ENCODE measurements around the gene NYAP2.

The NYAP2 gene

DNA sequence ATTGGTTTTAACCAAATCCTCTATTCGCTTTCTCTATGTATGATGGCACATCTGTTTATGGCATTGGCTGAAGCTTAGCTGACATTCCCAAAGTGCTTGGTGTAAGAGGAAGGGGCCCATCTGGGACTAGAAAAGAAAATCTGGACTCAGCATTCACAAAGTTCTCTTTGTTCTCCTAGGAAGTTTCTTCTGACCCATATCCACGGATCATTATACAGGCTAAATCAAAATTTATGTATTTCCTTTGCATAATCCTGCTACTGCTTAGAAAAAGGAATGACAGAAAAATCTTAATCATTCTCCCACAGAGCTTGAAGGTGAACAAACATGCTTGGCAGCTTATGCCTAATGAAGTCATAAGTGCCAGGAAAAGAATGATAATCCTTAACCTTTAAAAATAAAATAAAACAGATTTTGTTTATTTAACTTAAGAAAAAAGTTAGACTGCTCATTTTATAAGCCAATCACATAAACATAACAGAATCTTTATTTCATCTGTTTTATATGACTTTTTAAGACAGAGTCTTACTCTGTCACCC is 88.4 kb downstream of the NYAP2 start:
- no peak for DNase-seq

GRCh38 chr2:225488743-225489142 is 89.2 kb downstream of the NYAP2 start:
- no peak for DNase-seq

DNA sequence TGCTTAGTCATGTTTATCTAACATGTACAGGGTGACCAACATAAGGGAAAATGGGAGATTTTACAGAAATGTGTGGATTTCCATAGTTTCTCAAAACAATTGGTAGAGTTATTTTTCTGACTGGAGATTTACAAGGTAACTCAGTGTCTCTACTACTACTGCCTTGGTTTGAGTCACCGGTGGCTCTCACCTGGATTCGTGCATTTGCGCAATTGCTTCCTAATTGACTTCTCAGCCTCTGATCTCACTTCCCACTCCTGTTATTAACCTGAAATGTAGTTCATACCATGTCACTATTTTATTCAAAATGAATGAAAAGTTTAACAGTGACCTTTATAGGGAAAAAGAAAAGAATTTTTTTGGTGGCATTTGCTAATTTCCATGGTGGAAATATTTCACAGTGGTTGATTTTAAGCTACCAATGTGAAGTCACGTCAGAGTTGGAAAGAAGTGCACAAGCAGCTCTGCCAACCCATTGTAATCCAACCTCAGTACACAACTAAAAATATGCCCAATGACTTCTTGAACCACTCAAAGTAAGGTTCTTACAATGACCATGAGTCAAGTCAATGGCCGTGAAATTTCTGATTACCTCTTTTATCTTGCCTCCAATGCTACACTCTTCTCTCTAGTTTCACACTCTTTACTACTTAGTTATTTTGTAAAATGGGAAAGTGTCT is 94.0 kb downstream of the NYAP2 start:
- DNase-seq: no peak

DNA sequence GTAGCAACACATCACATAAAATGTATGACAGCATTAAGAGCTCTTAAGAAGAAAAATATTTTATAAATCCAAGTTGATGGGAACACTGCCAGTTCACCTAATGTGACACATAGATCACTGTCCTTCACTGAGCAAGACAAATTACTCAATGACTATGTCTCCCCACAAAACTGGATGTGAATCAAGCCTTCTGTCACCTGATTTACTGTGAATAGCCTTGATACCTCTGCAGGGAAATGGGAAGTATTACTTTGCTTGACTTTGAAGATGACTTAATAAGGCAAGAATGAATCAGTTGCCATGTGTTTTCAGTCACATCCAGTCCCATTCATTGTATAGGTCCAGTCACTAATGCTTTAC is 94.6 kb downstream of the NYAP2 start:
- DNase-seq: no peak

DNA sequence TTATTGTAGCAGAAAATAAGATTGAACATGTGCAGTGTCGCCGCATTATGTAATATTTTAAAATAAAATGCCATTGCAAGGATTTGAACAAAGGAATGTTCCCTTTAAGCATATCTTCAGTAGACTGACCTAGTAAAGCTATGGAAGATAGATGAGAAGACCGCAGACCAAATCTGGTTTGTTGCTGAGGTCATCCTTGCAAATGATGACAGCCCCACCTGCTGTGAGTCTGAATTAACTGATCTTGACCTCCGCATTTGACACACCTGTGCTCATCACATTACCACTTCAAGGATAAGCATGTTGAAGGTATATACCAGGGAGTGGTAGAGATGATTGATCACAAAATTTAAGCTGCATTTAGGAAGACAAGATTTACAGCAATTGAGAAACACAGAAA is 96.2 kb downstream of the NYAP2 start:
- no peak for DNase-seq

- DNase-seq: no peak
Measured at GRCh38 chr2:225496568-225496967, 97.1 kb downstream of the NYAP2 start.

DNA sequence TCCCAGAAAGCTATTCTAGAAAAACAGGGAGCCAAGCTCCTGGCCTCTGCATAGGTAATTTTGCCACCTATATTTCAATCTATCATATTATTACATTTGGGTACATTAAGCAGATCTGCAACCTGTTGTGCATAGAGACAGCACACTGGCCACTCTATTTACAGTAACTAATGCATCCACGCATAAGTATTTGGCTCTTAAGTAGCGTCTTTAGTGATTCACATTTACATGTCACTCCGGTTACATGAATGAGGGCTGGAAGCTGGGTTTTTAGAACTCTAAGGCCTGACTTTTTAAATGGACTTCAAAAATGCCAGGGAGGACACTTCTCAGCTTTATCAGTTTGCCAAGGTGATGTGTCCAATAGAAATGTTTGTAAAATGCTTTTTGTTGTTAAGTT is 97.7 kb downstream of the NYAP2 start:
- DNase-seq: no peak

GRCh38 chr2:225501022-225501421 is 101.5 kb downstream of the NYAP2 start:
- no peak for DNase-seq

DNA sequence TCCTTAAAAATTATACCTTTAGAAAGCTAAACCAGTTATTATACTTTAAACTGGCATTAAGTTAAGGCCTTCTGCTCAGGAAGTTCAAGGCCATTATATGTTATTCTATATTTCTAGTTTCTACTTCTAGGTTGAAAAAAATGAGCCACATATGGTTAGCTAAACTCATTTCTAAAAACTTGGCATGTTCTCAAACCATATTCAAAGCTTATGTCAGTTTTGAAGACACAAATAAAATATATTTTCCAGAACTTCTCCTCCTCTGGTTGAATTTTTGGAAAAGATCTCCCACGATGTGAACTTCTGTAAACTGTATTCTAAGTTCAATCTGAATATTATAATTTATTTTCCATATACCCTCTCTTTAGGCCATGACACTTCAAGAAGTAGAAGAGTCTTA is 103.5 kb downstream of the NYAP2 start:
- no peak for DNase-seq

DNA sequence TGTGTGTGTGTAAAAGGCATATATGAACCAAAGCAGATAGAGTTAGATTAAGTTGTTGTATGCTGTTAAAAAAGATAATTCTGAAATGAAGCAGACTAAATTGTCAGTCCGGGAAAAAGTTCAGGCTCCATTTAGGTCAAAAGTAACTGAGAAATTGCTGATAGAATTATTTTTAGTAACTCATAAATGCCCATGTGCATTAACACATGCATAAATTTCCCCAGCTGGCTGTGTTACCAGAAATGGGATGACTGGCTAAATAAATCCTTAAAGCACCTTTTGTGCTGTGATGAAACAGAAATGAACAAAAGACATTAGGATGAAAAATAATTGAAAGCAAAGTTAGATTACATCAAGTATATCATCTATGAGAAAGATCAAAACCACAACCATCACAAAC is 111.3 kb downstream of the NYAP2 start:
- DNase-seq: no peak

GRCh38 chr2:225512469-225512868 is 113.0 kb downstream of the NYAP2 start:
- DNase-seq: no peak

- DNase-seq: no peak
Measured at GRCh38 chr2:225512876-225513540, 113.5 kb downstream of the NYAP2 start.

- DNase-seq: no peak
Measured at GRCh38 chr2:225515033-225515432, 115.5 kb downstream of the NYAP2 start.

DNA sequence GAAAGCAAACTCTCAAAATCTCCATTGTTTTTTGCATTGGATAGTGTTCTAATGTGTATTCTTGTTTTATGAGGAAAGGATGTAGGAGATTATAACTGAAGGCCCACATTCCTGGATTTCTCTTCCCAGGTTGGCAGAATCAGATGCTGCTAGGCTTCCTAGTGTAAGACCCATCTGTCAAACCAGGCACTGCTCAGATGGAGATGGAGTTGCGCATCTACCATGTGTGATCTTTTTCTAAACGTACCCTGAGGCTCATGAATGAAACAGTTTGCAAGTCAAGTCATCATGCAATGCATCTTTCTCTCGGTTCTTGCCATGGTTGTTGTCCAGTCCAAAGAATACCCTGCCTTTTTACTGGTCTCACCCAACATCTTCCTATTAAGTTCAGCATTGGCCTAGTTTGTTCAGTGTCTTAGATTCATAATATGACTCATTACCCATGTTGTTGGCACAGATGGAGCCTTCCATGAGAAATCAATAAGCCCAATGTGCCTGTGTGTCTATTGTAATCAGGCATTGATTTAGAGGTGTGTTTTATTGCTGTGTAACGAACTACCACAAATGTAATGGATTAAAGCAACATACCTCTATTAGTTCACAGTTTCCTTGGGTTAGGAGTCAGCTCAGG is 127.4 kb downstream of the NYAP2 start:
- no peak for DNase-seq

DNA sequence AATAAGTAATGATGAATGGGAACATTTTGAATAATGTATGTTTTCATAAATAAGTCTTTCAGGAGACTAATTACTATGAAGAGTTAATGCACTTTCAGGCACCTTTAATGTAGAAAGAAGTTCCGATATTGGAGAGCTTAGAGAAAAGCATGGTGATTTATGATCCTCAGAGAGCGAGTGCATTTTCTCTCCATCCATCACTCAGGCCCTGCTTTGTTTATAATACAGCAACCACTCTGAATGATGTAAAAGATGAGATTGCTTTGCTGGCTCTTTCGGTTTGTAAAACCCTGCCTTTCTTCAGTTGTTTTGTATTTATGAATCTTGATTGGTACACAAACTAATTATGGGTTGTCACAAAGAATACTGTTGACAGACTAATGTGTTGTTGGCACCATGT is 132.0 kb downstream of the NYAP2 start:
- DNase-seq: no peak

DNA sequence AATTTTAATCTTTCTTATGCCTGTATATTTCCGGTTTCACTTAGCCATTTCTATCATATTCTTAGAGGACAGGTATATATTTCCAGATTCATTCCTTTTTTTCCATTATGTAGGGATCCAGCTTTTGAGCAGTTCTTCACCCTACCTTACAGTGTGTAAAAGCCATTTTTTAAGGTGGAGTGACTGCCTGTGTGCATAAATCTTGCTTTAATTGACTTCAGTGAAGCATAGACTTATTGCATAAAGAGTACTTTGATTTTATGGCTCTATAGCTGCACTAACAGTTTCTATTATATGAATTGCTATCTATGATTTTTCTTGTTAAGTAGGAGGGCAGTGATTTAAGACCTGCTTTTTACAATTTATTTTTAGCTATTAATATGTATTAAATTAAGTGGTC is 132.6 kb downstream of the NYAP2 start:
- no peak for DNase-seq

- no peak for DNase-seq
Measured at GRCh38 chr2:225534037-225534436, 134.5 kb downstream of the NYAP2 start.

DNA sequence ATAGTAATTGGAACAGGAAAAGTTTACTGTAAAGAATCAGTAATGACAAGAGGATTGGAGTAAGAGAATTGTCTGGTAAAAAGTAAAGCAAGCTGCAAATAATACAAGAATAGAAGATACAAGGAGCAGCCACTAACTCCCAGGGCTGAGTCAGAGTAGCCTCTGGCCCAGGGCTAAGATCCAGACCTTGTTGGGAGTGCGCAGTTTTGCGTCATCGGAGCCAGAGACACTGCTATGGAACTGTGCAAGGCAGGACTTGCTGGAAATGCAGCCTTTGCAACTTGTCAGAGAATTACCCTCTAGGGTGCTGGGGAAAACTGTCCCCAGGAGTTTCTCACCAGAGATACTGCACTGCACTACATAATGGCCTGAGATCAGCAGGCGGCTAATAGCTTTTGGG is 135.2 kb downstream of the NYAP2 start:
- no peak for DNase-seq

- no peak for DNase-seq
Measured at GRCh38 chr2:225536036-225536435, 136.5 kb downstream of the NYAP2 start.

GRCh38 chr2:225543626-225544025 is 144.1 kb downstream of the NYAP2 start:
- DNase-seq: no peak

DNA sequence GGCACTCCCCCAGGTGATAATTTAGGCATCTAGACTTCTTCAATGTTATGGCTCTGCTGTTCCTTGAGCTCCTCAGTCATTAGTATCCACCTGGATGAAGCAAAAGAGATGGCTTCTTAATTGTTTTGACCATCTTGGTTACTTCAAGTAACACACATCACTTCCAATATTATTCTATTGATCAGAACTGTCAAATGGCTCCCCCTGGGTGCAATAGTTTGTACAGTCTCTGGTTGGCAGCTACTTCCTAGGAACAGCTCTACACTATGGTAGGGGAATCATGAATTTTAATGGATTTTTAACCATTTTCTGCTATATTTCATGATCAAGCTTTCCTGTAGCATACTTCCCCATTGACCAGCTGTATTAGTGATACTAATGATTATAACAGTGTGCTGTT is 157.0 kb downstream of the NYAP2 start:
- no peak for DNase-seq

GRCh38 chr2:225558399-225559071 is 159.0 kb downstream of the NYAP2 start:
- DNase-seq: no peak

DNA sequence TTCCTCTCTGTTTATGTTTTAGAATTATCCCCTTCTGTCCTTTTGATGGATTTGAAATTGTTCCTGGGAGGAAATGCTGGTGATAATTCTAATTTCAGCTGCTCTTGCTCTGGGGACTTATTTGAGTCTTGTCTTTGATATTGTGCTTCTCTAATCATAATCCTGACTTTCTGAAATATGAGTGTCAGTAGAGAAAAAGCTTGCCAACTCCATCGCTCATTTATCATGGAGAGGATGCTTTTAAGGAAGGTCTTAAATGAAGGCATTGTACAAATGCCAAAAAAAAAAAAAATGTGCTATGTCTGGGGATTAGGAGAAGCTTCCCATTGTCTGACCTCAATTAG is 159.5 kb downstream of the NYAP2 start:
- DNase-seq: no peak

DNA sequence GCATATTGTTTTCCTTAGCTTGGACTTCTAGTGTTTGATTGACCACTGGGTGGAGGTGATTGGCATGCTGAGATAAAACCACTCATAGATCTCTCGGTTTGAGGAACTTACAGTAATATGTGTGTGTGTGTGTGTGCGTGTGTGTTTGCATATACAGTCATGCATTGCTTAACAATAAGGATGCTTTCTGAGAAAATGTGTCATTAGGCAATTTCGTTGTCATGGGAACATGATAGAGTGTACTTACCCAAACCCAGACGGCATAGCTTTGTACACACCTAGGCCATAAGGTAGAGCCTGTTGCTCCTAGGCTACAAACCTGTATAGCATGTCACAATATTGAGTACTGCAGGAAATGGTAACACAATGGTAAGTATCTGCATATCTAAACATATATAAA is 167.3 kb downstream of the NYAP2 start:
- DNase-seq: no peak

Measured in NCI-H510A (cell line).